GM23338 (cell line): ENCODE measurements around the gene P2RX7.

Source experiments
- CREB1 ChIP-seq: fragments of 250-450 bp; sonication (Bioruptor Pico); IDR thresholded peaks from 2 replicates; pipeline ENCODE4 v1.5.0; 2020; ENCODE audit warnings: low read depth, mild to moderate bottlenecking, moderate library complexity
- EZH2 ChIP-seq: fragments of 200-600 bp; sonication (generic); IDR thresholded peaks from one replicate; pipeline ENCODE4 v1.8.0; 2017; ENCODE audit warnings: antibody characterized with exemption, mild to moderate bottlenecking, low read depth; ENCODE audit not compliant: unreplicated experiment
- POLR2AphosphoS5 ChIP-seq: IDR thresholded peaks from 2 replicates; pipeline ENCODE4 v1.6.1; 2016; ENCODE audit warnings: antibody characterized with exemption, low read depth
- TF ChIP-seq, protein P1 (sequence below), 2 experiments: fragments of 200-600 bp in 1 of 2; sonication (generic) in 1 of 2; conservative IDR thresholded peaks; 2 replicates each; pipeline versions ENCODE4 v1.5.1 to v1.6.1; 2016 to 2017; ENCODE audit warnings: antibody characterized with exemption in 2 of 2, low read depth in 2 of 2, mild to moderate bottlenecking in 2 of 2, moderate library complexity in 1 of 2
- TF ChIP-seq, protein P2 (sequence below): IDR thresholded peaks from 2 replicates; pipeline ENCODE4 v1.6.1; 2016; ENCODE audit warnings: antibody characterized with exemption

DNA sequence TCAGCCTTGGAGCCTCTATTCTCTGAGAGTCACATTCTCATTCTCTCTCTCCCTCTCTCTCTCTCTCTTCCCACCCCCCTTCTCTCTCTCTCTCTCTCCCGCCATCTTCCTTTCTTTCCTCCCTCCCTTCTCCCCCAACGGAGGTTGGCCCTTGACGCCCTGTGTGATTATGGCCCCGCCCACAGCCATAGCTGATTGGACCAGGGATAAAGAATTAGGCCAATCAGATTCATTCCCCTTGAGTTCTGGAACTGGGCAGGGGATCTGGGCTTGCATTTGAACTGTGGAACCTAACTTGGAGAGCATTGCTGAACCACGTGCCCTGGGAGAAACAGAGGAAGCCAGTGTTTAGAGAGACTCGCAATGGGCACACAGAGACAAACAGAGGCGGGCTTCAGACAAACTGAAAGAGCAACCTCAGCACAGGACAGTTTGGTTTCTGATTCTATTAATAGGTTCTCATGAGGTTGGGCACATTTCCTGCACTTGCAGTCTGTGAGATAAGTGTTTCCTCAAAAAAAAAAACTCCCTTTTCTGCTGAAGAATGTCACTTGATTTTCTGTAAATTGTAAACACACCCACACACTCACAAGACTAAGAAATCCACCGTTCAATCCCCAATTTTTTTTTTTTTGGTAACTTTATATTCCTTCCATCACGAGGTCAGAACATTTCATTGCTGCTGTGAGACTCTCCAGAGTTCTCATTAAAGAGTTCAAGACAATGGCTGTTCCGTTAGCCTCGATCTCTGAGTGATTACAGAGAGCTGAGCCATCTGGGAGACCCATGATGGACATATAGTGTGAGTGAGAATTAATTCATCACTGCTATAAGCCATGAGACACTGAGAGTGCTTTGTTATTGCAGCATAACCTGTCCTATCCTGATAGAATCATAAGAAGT, 3.5 kb upstream of the P2RX7 start:
- TF ChIP-seq, protein P1, sequence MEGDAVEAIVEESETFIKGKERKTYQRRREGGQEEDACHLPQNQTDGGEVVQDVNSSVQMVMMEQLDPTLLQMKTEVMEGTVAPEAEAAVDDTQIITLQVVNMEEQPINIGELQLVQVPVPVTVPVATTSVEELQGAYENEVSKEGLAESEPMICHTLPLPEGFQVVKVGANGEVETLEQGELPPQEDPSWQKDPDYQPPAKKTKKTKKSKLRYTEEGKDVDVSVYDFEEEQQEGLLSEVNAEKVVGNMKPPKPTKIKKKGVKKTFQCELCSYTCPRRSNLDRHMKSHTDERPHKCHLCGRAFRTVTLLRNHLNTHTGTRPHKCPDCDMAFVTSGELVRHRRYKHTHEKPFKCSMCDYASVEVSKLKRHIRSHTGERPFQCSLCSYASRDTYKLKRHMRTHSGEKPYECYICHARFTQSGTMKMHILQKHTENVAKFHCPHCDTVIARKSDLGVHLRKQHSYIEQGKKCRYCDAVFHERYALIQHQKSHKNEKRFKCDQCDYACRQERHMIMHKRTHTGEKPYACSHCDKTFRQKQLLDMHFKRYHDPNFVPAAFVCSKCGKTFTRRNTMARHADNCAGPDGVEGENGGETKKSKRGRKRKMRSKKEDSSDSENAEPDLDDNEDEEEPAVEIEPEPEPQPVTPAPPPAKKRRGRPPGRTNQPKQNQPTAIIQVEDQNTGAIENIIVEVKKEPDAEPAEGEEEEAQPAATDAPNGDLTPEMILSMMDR (conservative IDR thresholded peaks at IDR 0.05; ENCODE audit: low read depth in 2 of 2) = no peak
- TF ChIP-seq CREB1 (CRISPR knock-in tag) = no peak
- TF ChIP-seq EZH2 = no peak
- TF ChIP-seq, protein P2, sequence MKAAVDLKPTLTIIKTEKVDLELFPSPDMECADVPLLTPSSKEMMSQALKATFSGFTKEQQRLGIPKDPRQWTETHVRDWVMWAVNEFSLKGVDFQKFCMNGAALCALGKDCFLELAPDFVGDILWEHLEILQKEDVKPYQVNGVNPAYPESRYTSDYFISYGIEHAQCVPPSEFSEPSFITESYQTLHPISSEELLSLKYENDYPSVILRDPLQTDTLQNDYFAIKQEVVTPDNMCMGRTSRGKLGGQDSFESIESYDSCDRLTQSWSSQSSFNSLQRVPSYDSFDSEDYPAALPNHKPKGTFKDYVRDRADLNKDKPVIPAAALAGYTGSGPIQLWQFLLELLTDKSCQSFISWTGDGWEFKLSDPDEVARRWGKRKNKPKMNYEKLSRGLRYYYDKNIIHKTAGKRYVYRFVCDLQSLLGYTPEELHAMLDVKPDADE = no peak
- TF ChIP-seq POLR2AphosphoS5 = no peak
